Measurements from ENCODE around the gene UBXN4.

Gene UBXN4

GRCh38 chr2:135812907-135813511 is 71.4 kb downstream of the UBXN4 start:
- no peak for DNase-seq

GRCh38 chr2:135815269-135815668 is 73.6 kb downstream of the UBXN4 start:
- DNase-seq: no peak

- DNase-seq: no peak
Observed at GRCh38 chr2:135817466-135817865, 75.8 kb downstream of the UBXN4 start.

- no peak for DNase-seq
Observed at GRCh38 chr2:135817951-135818350, 76.3 kb downstream of the UBXN4 start.

GRCh38 chr2:135818937-135819610 is 77.4 kb downstream of the UBXN4 start:
- no peak for DNase-seq

- no peak for DNase-seq
Observed at GRCh38 chr2:135820003-135820618, 78.5 kb downstream of the UBXN4 start.

- no peak for DNase-seq
Observed at GRCh38 chr2:135821190-135821589, 79.5 kb downstream of the UBXN4 start.

- no peak for DNase-seq
Observed at GRCh38 chr2:135822855-135823254, 81.2 kb downstream of the UBXN4 start.

- no peak for DNase-seq
Observed at GRCh38 chr2:135825131-135825530, 83.5 kb downstream of the UBXN4 start.

GRCh38 chr2:135825550-135826176 is 84.0 kb downstream of the UBXN4 start:
- DNase-seq: no peak

GRCh38 chr2:135826544-135826943 is 84.9 kb downstream of the UBXN4 start:
- DNase-seq: no peak

- DNase-seq: no peak
Observed at GRCh38 chr2:135829378-135830135, 87.9 kb downstream of the UBXN4 start.

- no peak for DNase-seq
Observed at GRCh38 chr2:135831180-135831812, 89.6 kb downstream of the UBXN4 start.

GRCh38 chr2:135832891-135833290 is 91.2 kb downstream of the UBXN4 start:
- DNase-seq: no peak

Measured in T1000 (cell line).